HepG2 (cell line): ENCODE data around the gene LDLRAD4. TPM values are rescaled to one million over a fixed set of nuclear protein-coding genes. Genes with fewer than 3 reads are reported as not detected.

Experiments used
- DNMT3B ChIP-seq: conservative IDR thresholded peaks from 2 replicates; pipeline ENCODE4 v1.6.1; 2016; ENCODE audit warnings: missing biosample characterization, control low read depth
- FOXK2 ChIP-seq: fragments of 450-650 bp; IDR thresholded peaks from 2 replicates; pipeline ENCODE4 v1.6.1; 2016
- GZF1 ChIP-seq: sonication (generic); formaldehyde crosslinking; IDR thresholded peaks from 2 replicates; pipeline ENCODE4 v1.5.1; 2020; ENCODE audit warnings: mild to moderate bottlenecking, missing genetic modification reagents
- IKZF4 ChIP-seq: sonication (generic); formaldehyde crosslinking; IDR thresholded peaks from 2 replicates; pipeline ENCODE4 v1.5.1; 2020; ENCODE audit warnings: borderline replicate concordance, mild to moderate bottlenecking, low read depth, missing genetic modification reagents; ENCODE audit errors: not compliant biosample characterization
- KAT2B ChIP-seq: fragments of 150-350 bp; IDR thresholded peaks from 2 replicates; pipeline ENCODE4 v1.6.1; 2014; ENCODE audit warnings: low read depth, low read length, borderline replicate concordance
- NFE2 ChIP-seq: sonication (generic); formaldehyde crosslinking; IDR thresholded peaks from 2 replicates; pipeline ENCODE4 v1.4.0; 2020; ENCODE audit warnings: missing genetic modification reagents
- NFE2L2 ChIP-seq: fragments of 150-350 bp; IDR thresholded peaks from 2 replicates; pipeline ENCODE4 v1.6.1; 2014; ENCODE audit warnings: low read length
- PAX8 ChIP-seq: sonication (generic); formaldehyde crosslinking; IDR thresholded peaks from 2 replicates; pipeline ENCODE4 v1.8.0; 2022; ENCODE audit warnings: mild to moderate bottlenecking, missing genetic modification reagents, borderline replicate concordance
- RARA ChIP-seq: IDR thresholded peaks from 2 replicates; pipeline ENCODE4 v1.6.1; 2016; ENCODE audit warnings: missing genetic modification reagents, missing compliant biosample characterization
- SP2 ChIP-seq: sonication (generic); formaldehyde crosslinking; IDR thresholded peaks from 2 replicates; pipeline ENCODE4 v1.5.1; 2020; ENCODE audit warnings: mild to moderate bottlenecking, missing genetic modification reagents
- SYNCRIP ChIP-seq: fragments of 200-400 bp; formaldehyde crosslinking; IDR thresholded peaks from 2 replicates; pipeline ENCODE4 v1.6.1; 2018; ENCODE audit warnings: mild to moderate bottlenecking, low read depth, low read length; ENCODE audit not compliant: insufficient read depth
- TEAD2 ChIP-seq: sonication (generic); formaldehyde crosslinking; IDR thresholded peaks from 2 replicates; pipeline ENCODE4 v1.9.0; 2021; ENCODE audit warnings: missing genetic modification reagents
- TRIM24 ChIP-seq: sonication (generic); formaldehyde crosslinking; IDR thresholded peaks from 2 replicates; pipeline ENCODE4 v1.8.0; 2022; ENCODE audit warnings: mild to moderate bottlenecking, missing genetic modification reagents
- ZNF121 ChIP-seq: sonication (generic); formaldehyde crosslinking; IDR thresholded peaks from 2 replicates; pipeline ENCODE4 v1.5.0; 2020; ENCODE audit warnings: mild to moderate bottlenecking, missing genetic modification reagents
- ZNF441 ChIP-seq: sonication (generic); formaldehyde crosslinking; IDR thresholded peaks from 2 replicates; pipeline ENCODE4 v1.7.0; 2021; ENCODE audit warnings: missing genetic modification reagents, borderline replicate concordance
- polyA plus RNA-seq, 8 experiments: library from polyadenylated mRNA; depleted of rRNA in 3 of 8; stranded (reverse) in 7 of 8; unstranded in 1 of 8; fragments of >200 nt; fragmentation: Illumina TruSeq in 4 of 8; extraction: Trizol in 4 of 8; gene quantifications; 2 replicates each; pipeline versions ENCODE4 v1.2.1 to v1.2.3, GENCODE V29; 2011 to 2016; ENCODE audit warnings: low read depth in 4 of 8, missing spikeins in 1 of 8, mixed read lengths in 1 of 8; ENCODE audit not compliant: insufficient read depth in 1 of 8
- total RNA-seq, 5 experiments: library from RNA; depleted of rRNA; stranded (reverse); fragments of >200 nt; fragmentation: Illumina TruSeq; extraction: Trizol; gene quantifications; 2 replicates each; pipeline ENCODE4 v1.2.3, GENCODE V29; 2016; ENCODE audit warnings: low read depth in 1 of 5
- TF ChIP-seq, protein P1 (sequence below): sonication (generic); formaldehyde crosslinking; IDR thresholded peaks from 2 replicates; pipeline ENCODE4 v1.5.0; 2020; ENCODE audit warnings: mild to moderate bottlenecking, missing genetic modification reagents
- TF ChIP-seq, protein P2 (sequence below): sonication (generic); formaldehyde crosslinking; IDR thresholded peaks from 2 replicates; pipeline ENCODE4 v1.4.0; 2020; ENCODE audit warnings: mild to moderate bottlenecking, missing genetic modification reagents
- TF ChIP-seq, protein P3 (sequence below): sonication (generic); formaldehyde crosslinking; IDR thresholded peaks from 2 replicates; pipeline ENCODE4 v1.5.0; 2020; ENCODE audit warnings: mild to moderate bottlenecking, missing genetic modification reagents, borderline replicate concordance

The LDLRAD4 gene
- total and polyA plus RNA-seq, 2 of the 13 experiments (the other 11 are each of a cell fraction or from before 2014, with no cell fraction given), result 13.6 to 20.9 TPM

DNA sequence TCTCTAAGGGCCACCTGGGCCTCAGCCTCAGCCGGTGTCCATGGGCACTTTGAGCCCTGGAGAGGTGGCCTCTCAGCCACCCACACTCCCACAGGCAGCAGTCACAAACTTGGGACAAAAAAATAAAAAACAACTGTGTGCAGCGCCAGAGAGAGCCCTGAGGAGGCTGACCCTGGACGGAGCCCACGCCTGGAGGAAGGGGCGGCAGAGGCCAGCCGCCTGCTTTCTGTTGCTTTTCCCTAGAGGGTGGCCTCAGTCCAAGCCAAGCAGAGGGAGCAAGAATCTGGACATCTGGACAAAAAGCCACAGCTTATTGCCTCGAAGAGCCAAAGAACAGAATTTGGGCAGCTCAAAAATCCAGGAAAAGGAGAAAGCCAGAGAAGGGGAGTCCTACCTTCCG lies 43.3 kb upstream of the LDLRAD4 start (continued):
- TF ChIP-seq SP2 (CRISPR knock-in tag) (no peak), ZNF121 (no peak), PAX8 (CRISPR knock-in tag) (no peak), IKZF4 (no peak), ZNF441 (no peak), NFE2 (no peak), FOXK2 (no peak), DNMT3B (CRISPR knock-in tag) (no peak), SYNCRIP (no peak), TEAD2 (CRISPR knock-in tag) (no peak), TRIM24 (CRISPR knock-in tag) (no peak), RARA (peak; percentile 60), NFE2L2 (no peak), GZF1 (CRISPR knock-in tag) (no peak), KAT2B (no peak)
- TF ChIP-seq, protein P1, sequence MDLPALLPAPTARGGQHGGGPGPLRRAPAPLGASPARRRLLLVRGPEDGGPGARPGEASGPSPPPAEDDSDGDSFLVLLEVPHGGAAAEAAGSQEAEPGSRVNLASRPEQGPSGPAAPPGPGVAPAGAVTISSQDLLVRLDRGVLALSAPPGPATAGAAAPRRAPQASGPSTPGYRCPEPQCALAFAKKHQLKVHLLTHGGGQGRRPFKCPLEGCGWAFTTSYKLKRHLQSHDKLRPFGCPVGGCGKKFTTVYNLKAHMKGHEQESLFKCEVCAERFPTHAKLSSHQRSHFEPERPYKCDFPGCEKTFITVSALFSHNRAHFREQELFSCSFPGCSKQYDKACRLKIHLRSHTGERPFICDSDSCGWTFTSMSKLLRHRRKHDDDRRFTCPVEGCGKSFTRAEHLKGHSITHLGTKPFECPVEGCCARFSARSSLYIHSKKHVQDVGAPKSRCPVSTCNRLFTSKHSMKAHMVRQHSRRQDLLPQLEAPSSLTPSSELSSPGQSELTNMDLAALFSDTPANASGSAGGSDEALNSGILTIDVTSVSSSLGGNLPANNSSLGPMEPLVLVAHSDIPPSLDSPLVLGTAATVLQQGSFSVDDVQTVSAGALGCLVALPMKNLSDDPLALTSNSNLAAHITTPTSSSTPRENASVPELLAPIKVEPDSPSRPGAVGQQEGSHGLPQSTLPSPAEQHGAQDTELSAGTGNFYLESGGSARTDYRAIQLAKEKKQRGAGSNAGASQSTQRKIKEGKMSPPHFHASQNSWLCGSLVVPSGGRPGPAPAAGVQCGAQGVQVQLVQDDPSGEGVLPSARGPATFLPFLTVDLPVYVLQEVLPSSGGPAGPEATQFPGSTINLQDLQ, result no peak
- TF ChIP-seq, protein P2, sequence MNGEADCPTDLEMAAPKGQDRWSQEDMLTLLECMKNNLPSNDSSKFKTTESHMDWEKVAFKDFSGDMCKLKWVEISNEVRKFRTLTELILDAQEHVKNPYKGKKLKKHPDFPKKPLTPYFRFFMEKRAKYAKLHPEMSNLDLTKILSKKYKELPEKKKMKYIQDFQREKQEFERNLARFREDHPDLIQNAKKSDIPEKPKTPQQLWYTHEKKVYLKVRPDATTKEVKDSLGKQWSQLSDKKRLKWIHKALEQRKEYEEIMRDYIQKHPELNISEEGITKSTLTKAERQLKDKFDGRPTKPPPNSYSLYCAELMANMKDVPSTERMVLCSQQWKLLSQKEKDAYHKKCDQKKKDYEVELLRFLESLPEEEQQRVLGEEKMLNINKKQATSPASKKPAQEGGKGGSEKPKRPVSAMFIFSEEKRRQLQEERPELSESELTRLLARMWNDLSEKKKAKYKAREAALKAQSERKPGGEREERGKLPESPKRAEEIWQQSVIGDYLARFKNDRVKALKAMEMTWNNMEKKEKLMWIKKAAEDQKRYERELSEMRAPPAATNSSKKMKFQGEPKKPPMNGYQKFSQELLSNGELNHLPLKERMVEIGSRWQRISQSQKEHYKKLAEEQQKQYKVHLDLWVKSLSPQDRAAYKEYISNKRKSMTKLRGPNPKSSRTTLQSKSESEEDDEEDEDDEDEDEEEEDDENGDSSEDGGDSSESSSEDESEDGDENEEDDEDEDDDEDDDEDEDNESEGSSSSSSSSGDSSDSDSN, result no peak
- TF ChIP-seq, protein P3, sequence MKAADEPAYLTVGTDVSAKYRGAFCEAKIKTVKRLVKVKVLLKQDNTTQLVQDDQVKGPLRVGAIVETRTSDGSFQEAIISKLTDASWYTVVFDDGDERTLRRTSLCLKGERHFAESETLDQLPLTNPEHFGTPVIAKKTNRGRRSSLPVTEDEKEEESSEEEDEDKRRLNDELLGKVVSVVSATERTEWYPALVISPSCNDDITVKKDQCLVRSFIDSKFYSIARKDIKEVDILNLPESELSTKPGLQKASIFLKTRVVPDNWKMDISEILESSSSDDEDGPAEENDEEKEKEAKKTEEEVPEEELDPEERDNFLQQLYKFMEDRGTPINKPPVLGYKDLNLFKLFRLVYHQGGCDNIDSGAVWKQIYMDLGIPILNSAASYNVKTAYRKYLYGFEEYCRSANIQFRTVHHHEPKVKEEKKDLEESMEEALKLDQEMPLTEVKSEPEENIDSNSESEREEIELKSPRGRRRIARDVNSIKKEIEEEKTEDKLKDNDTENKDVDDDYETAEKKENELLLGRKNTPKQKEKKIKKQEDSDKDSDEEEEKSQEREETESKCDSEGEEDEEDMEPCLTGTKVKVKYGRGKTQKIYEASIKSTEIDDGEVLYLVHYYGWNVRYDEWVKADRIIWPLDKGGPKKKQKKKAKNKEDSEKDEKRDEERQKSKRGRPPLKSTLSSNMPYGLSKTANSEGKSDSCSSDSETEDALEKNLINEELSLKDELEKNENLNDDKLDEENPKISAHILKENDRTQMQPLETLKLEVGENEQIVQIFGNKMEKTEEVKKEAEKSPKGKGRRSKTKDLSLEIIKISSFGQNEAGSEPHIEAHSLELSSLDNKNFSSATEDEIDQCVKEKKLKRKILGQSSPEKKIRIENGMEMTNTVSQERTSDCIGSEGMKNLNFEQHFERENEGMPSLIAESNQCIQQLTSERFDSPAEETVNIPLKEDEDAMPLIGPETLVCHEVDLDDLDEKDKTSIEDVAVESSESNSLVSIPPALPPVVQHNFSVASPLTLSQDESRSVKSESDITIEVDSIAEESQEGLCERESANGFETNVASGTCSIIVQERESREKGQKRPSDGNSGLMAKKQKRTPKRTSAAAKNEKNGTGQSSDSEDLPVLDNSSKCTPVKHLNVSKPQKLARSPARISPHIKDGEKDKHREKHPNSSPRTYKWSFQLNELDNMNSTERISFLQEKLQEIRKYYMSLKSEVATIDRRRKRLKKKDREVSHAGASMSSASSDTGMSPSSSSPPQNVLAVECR (CRISPR knock-in tag), result peak; percentile 14; the same call in 1 of the 2 replicates
